ENCODE measurements around the gene GPD1L. TPM values are rescaled to one million over a fixed set of nuclear protein-coding genes. Genes with fewer than 3 reads are reported as not detected.
A peak's percentile ranks its signal among the peaks of the same experiment; 100 is the strongest.

GPD1L gene
- total RNA-seq, 6 experiments from 2014 or later, result 2.7 to 8.3 (median 4.2) TPM

DNA sequence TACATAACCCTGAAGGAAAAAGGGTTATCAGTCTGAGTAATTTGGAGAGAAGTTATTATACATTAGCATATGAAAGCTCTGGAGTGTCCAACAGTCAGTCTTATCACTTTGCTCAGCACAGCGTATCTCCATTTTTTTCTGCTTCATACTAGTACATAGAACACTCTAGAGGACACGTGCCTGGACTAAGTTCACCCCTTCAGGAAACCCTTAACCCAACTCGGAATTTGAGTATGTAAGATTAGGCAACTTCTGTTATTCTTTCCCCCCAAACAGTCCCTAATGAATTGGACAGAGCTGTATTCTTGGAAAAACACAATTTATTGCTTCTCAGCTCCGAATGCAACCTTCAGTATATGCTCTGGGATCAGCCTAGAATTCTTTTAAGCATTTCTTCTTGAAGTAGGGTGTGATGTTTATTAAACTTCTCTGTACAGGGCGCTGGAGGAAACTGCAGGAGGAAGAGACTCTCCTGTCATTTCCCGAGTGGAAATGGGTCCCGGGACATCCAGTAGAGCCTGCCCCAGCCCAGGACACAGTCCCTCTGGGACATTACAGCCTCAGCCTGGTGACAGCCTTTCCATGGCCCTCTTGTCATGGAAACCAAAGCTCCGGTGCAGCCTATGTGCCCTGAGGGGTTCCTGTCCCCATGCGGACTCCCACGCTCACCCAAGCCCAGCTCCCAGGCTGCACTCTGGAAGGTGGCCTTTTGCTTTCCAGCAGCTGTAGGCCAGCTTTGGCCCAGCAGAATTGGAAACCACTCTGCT lies 94.8 kb downstream of the GPD1L start:
- H3K27ac Mint-ChIP-seq, result no peak overlapping the region
- peaks cover 8% of the 10 kb centered on the region; the same call in 1 of the 2 replicates for H3K4me1 Mint-ChIP-seq (ENCODE audit: low read depth)
- H3K36me3 Mint-ChIP-seq (ENCODE audit: low read depth), result no peaks in the 10 kb centered on the region
- peaks cover 29% of the 10 kb centered on the region for H3K27me3 Mint-ChIP-seq (ENCODE audit: insufficient read depth)
- TF ChIP-seq, protein P1, sequence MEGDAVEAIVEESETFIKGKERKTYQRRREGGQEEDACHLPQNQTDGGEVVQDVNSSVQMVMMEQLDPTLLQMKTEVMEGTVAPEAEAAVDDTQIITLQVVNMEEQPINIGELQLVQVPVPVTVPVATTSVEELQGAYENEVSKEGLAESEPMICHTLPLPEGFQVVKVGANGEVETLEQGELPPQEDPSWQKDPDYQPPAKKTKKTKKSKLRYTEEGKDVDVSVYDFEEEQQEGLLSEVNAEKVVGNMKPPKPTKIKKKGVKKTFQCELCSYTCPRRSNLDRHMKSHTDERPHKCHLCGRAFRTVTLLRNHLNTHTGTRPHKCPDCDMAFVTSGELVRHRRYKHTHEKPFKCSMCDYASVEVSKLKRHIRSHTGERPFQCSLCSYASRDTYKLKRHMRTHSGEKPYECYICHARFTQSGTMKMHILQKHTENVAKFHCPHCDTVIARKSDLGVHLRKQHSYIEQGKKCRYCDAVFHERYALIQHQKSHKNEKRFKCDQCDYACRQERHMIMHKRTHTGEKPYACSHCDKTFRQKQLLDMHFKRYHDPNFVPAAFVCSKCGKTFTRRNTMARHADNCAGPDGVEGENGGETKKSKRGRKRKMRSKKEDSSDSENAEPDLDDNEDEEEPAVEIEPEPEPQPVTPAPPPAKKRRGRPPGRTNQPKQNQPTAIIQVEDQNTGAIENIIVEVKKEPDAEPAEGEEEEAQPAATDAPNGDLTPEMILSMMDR (IDR thresholded peaks at IDR 0.05), result no peak
- no peaks in the 10 kb centered on the region for H3K9me3 Mint-ChIP-seq
- no peak overlapping the region for H3K4me3 Mint-ChIP-seq
- no peak for DNase-seq

- no peak for DNase-seq
- TF ChIP-seq, protein P1 (IDR thresholded peaks at IDR 0.05), result no peak
- Mint-ChIP-seq H3K36me3 (ENCODE audit: low read depth) (no peaks in the 10 kb centered on the region), H3K4me1 (ENCODE audit: low read depth) (peaks cover 8% of the 10 kb centered on the region; the same call in 1 of the 2 replicates), H3K4me3 (no peak overlapping the region), H3K9me3 (no peaks in the 10 kb centered on the region), H3K27ac (no peak overlapping the region), H3K27me3 (ENCODE audit: insufficient read depth) (peaks cover 23% of the 10 kb centered on the region)
Observed at GRCh38 chr3:32202496-32202895, 96.1 kb downstream of the GPD1L start.

DNA sequence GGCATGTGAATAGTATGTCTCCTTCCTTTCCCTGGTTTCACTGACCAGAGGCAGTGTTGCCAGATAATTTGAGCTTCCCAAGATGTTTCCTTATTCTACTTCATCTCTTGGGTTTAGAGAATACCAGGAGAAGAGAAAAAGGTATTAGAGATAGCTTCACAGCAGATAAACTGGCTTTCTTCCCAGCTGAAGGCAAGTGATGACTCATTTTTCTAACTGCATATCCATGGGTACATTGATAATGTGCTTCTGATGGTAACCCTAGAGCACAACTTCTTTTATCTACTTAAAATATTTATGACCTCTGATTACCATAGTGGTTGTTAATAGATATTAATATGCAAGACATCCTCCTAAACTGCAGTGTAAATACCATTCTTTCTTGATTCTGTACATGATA lies 97.4 kb downstream of the GPD1L start:
- no peaks in the 10 kb centered on the region for H3K9me3 Mint-ChIP-seq
- no peaks in the 10 kb centered on the region for H3K36me3 Mint-ChIP-seq (ENCODE audit: low read depth)
- no peak overlapping the region for H3K27ac Mint-ChIP-seq
- DNase-seq, result peak; percentile 16
- TF ChIP-seq, protein P1 (IDR thresholded peaks at IDR 0.05), result no peak
- H3K4me1 Mint-ChIP-seq (ENCODE audit: low read depth), result peaks cover 8% of the 10 kb centered on the region; the same call in 1 of the 2 replicates
- H3K27me3 Mint-ChIP-seq (ENCODE audit: insufficient read depth), result peaks cover 19% of the 10 kb centered on the region
- H3K4me3 Mint-ChIP-seq, result no peak overlapping the region

- no peak overlapping the region for H3K4me3 Mint-ChIP-seq
- no peaks in the 10 kb centered on the region for H3K9me3 Mint-ChIP-seq
- no peak overlapping the region for H3K27ac Mint-ChIP-seq
- H3K27me3 Mint-ChIP-seq (ENCODE audit: insufficient read depth), result peaks cover 8% of the 10 kb centered on the region
- H3K4me1 Mint-ChIP-seq (ENCODE audit: low read depth), result peaks cover 8% of the 10 kb centered on the region; the same call in 1 of the 2 replicates
- no peaks in the 10 kb centered on the region for H3K36me3 Mint-ChIP-seq (ENCODE audit: low read depth)
- TF ChIP-seq, protein P1 (IDR thresholded peaks at IDR 0.05), result no peak
- no peak for DNase-seq
Observed at GRCh38 chr3:32208447-32208846, 102.0 kb downstream of the GPD1L start.

- Mint-ChIP-seq H3K36me3 (ENCODE audit: low read depth) (no peaks in the 10 kb centered on the region), H3K9me3 (peaks cover 8% of the 10 kb centered on the region)
Observed at GRCh38 chr3:32215185-32215584, 108.8 kb downstream of the GPD1L start.

More at GRCh38 chr3:32215185-32215584, 108.8 kb downstream of the GPD1L start:
- H3K4me3 Mint-ChIP-seq, result no peak overlapping the region
- TF ChIP-seq, protein P1 (IDR thresholded peaks at IDR 0.05), result no peak
- no peak overlapping the region for H3K27ac Mint-ChIP-seq
- H3K27me3 Mint-ChIP-seq (ENCODE audit: insufficient read depth), result peaks cover 17% of the 10 kb centered on the region
- no peak for DNase-seq
- H3K4me1 Mint-ChIP-seq (ENCODE audit: low read depth), result no peaks in the 10 kb centered on the region

Data from HFFc6 (cell line).